Measurements from ENCODE around the gene ANKS1B.

- TF ChIP-seq POLR2A (IDR thresholded peaks at IDR 0.05; ENCODE audit: low read length) (no peak), GATA1 (IDR thresholded peaks at IDR 0.05; ENCODE audit: low read depth, low read length) (no peak)
Measured at GRCh38 chr12:98998697-98999299, 985.9 kb downstream of the ANKS1B start.

All from erythroblast (primary cell).